IMR-90 (cell line): ENCODE results near the gene MMP25. TPM values are rescaled to one million over a fixed set of nuclear protein-coding genes. Genes with fewer than 3 reads are reported as not detected.

Experiments
- ATAC-seq: fragments of 200-7000 bp; cut with Tn5 transposase; 2 replicates; pipeline ENCODE4 v1.9.1; 2020; ENCODE audit warnings: low read depth, mild to moderate bottlenecking, moderate library complexity
- BruUV-seq: library from RNA; stranded (reverse); fragments of 400-500 nt; replicated peaks from 2 replicates; lab custom pipeline; 2021; lab: Mats Ljungman, UMichigan
- CTCF ChIA-PET: fragments of 300-600 bp; formaldehyde crosslinking; extraction: SDS; loops from one replicate; lab custom pipeline; 2021; ENCODE audit warnings: antibody characterized with exemption; lab: Yijun Ruan, JAX
- POLR2A ChIA-PET: fragments of 300-600 bp; sonication (Branson Sonifier 250); formaldehyde crosslinking; loops from one replicate; lab custom pipeline; 2022; ENCODE audit warnings: antibody characterized with exemption; ENCODE audit not compliant: unreplicated experiment; lab: Charles Lee
- DNase-seq: peaks from one replicate; pipeline ENCODE4 v3.0.0; 2013
- H2AFZ ChIP-seq: replicated peaks from 2 replicates; pipeline ENCODE3; 2013; ENCODE audit warnings: low read length, mild to moderate bottlenecking; ENCODE audit not compliant: poor library complexity
- H2AK5ac ChIP-seq: 2 replicates; pipeline ENCODE4 v1.6.1; 2013; ENCODE audit warnings: low read depth, low read length, inconsistent platforms
- H2AK9ac ChIP-seq: replicated peaks from 2 replicates; pipeline ENCODE3; 2013; ENCODE audit warnings: mild to moderate bottlenecking, low read depth, low read length, moderate library complexity; ENCODE audit not compliant: poor library complexity
- H2BK120ac ChIP-seq: 2 replicates; pipeline ENCODE4 v1.6.1; 2013; ENCODE audit warnings: low read depth, low read length, inconsistent platforms
- H2BK15ac ChIP-seq: 3 replicates; pipeline ENCODE4 v1.6.1; 2013; ENCODE audit warnings: low read depth, low read length, inconsistent platforms
- H2BK20ac ChIP-seq: 2 replicates; pipeline ENCODE4 v1.6.1; 2013; ENCODE audit warnings: low read depth, mild to moderate bottlenecking, inconsistent platforms, low read length, moderate library complexity
- H2BK5ac ChIP-seq: 2 replicates; pipeline ENCODE4 v1.6.1; 2013; ENCODE audit warnings: mild to moderate bottlenecking, low read depth, low read length, inconsistent platforms; ENCODE audit not compliant: poor library complexity, severe bottlenecking
- H3K14ac ChIP-seq: replicated peaks from 2 replicates; pipeline ENCODE4 v1.6.1; 2013; ENCODE audit warnings: low read depth, low read length, inconsistent platforms
- H3K18ac ChIP-seq: 2 replicates; pipeline ENCODE4 v1.6.1; 2013; ENCODE audit warnings: low read depth, low read length, control low read depth
- H3K23ac ChIP-seq: 2 replicates; pipeline ENCODE4 v1.6.1; 2013; ENCODE audit warnings: low read depth, low read length, inconsistent platforms
- H3K27ac ChIP-seq: 2 replicates; pipeline ENCODE4 v1.5.1; 2013; ENCODE audit warnings: mild to moderate bottlenecking, control low read depth, low read length; ENCODE audit not compliant: insufficient read depth
- H3K27me3 ChIP-seq: 2 replicates; pipeline ENCODE4 v1.6.1; 2013; ENCODE audit warnings: low read length; ENCODE audit not compliant: control insufficient read depth, insufficient read depth
- H3K36me3 ChIP-seq: 2 replicates; pipeline ENCODE4 v1.6.1; 2013; ENCODE audit warnings: low read length, mixed read lengths; ENCODE audit not compliant: control insufficient read depth, insufficient read depth
- H3K4ac ChIP-seq: 2 replicates; pipeline ENCODE4 v1.6.1; 2013; ENCODE audit warnings: low read depth, low read length, inconsistent platforms
- H3K4me1 ChIP-seq: 2 replicates; pipeline ENCODE4 v1.6.1; 2013; ENCODE audit warnings: low read length, mixed read lengths; ENCODE audit not compliant: control insufficient read depth, insufficient read depth
- H3K4me2 ChIP-seq: 2 replicates; pipeline ENCODE4 v1.6.1; 2013; ENCODE audit warnings: low read depth, mild to moderate bottlenecking, control low read depth, low read length, moderate library complexity
- H3K4me3 ChIP-seq: 2 replicates; pipeline ENCODE4 v1.5.1; 2013; ENCODE audit warnings: low read depth, mild to moderate bottlenecking, control low read depth, low read length, moderate library complexity; ENCODE audit not compliant: insufficient read depth
- H3K56ac ChIP-seq: 2 replicates; pipeline ENCODE4 v1.6.1; 2013; ENCODE audit warnings: low read length, inconsistent platforms; ENCODE audit not compliant: insufficient read depth; ENCODE audit errors: extremely low read depth
- H3K79me1 ChIP-seq, 2 experiments: 2 replicates each; pipeline ENCODE4 v1.6.1; 2013; ENCODE audit warnings: low read length in 2 of 2, inconsistent platforms in 1 of 2, low read depth in 1 of 2
- H3K9ac ChIP-seq: 2 replicates; pipeline ENCODE4 v1.6.1; 2013; ENCODE audit warnings: low read depth, low read length, control low read depth
- H3K9me1 ChIP-seq: 2 replicates; pipeline ENCODE4 v1.6.1; 2013; ENCODE audit warnings: low read length, inconsistent platforms; ENCODE audit not compliant: insufficient read depth
- H3K9me3 ChIP-seq: 2 replicates; pipeline ENCODE4 v1.6.1; 2013; ENCODE audit warnings: low read length; ENCODE audit not compliant: control insufficient read depth, insufficient read depth
- H4K20me1 ChIP-seq: 2 replicates; pipeline ENCODE4 v1.6.1; 2013; ENCODE audit warnings: low read length, inconsistent platforms; ENCODE audit not compliant: insufficient read depth
- H4K5ac ChIP-seq: 2 replicates; pipeline ENCODE4 v1.6.1; 2013; ENCODE audit warnings: mild to moderate bottlenecking, low read depth, low read length, control low read depth
- H4K8ac ChIP-seq, 2 experiments: 2 replicates each; pipeline ENCODE4 v1.6.1; 2013; ENCODE audit warnings: low read depth in 2 of 2, low read length in 2 of 2, control low read depth in 1 of 2, inconsistent platforms in 1 of 2
- H4K91ac ChIP-seq: 2 replicates; pipeline ENCODE4 v1.6.1; 2013; ENCODE audit warnings: low read depth, low read length, inconsistent platforms; ENCODE audit not compliant: insufficient read depth
- CEBPB ChIP-seq: IDR thresholded peaks from 2 replicates; pipeline ENCODE4 v1.6.1; 2012; ENCODE audit warnings: low read depth, low read length, improper control_type of control experiment
- WGBS, 2 experiments: methylation state at CpG; one replicate each; pipeline versions ENCODE4 v1.1.5 to v1.1.7; 2013; ENCODE audit warnings: missing lambda C conversion rate in 2 of 2; ENCODE audit not compliant: insufficient read length in 1 of 2; ENCODE audit errors: extremely low coverage in 2 of 2; 5-methylcytosine and 5-hydroxymethylcytosine counted together
- dilution Hi-C: fragments of 300-500 bp; cut with HindIII; formaldehyde crosslinking; loops from one replicate; pipeline ENCODE4 v1.14.3; 2018; ENCODE audit warnings: low sequenced_read_pairs; ENCODE audit not compliant: unreplicated experiment
- in situ Hi-C: fragments of 300-500 bp; cut with MboI; formaldehyde crosslinking; loops from 3 replicates; pipeline ENCODE4 v1.14.3; 2019; ENCODE audit warnings: low sequenced_read_pairs, inconsistent platforms, mixed read lengths
- intact Hi-C: fragments of 100-400 bp; cut with micrococcal nuclease; formaldehyde crosslinking; loops from 2 replicates; pipeline ENCODE4 v1.10.0; 2022
- polyA plus RNA-seq, 3 experiments: library from polyadenylated mRNA; depleted of rRNA; stranded (reverse); fragments of >200 nt; gene quantifications; 2 replicates each; pipeline ENCODE4 v1.2.3, GENCODE V29; 2012; ENCODE audit warnings: low replicate concordance in 1 of 3
- total RNA-seq: library from RNA; depleted of rRNA; stranded (reverse); fragments of >200 nt; gene quantifications from 2 replicates; pipeline ENCODE4 v1.2.3, GENCODE V29; 2012

The MMP25 gene
- total and polyA plus RNA-seq, 2 of the 4 experiments (the other 2 are of a cell fraction) = 0.07 TPM; not detected in 1

GRCh38 chr16:3004781-3005284, 41.5 kb upstream of the MMP25 start:
- POLR2A ChIA-PET = no interaction called here
- no TSS peak for BruUV-seq
- Histone ChIP-seq H3K4ac (no peak overlapping the region), H3K18ac (no peak overlapping the region), H2BK5ac (no peak overlapping the region), H4K91ac (no peak overlapping the region), H3K56ac (no peak overlapping the region), H3K4me2 (no peak overlapping the region), H3K27ac (no peak overlapping the region), H3K27me3 (peaks cover 34% of the 10 kb centered on the region; the same call in 1 of the 2 replicates), H2AK9ac (no peak overlapping the region), H2BK15ac (no peak overlapping the region), H2AFZ (no peak overlapping the region), H2BK120ac (no peak overlapping the region), H2BK20ac (no peak overlapping the region), H3K4me3 (no peak overlapping the region), H3K4me1 (peaks cover 3% of the 10 kb centered on the region; the same call in 1 of the 2 replicates), H3K9me3 (no peaks in the 10 kb centered on the region), H4K20me1 (no peaks in the 10 kb centered on the region), H3K36me3 (no peaks in the 10 kb centered on the region), H4K8ac (no peak overlapping the region), H2AK5ac (no peak overlapping the region), H3K14ac (no peak overlapping the region), H4K5ac (no peak overlapping the region), H3K79me1 (no peaks in the 10 kb centered on the region), H3K23ac (no peak overlapping the region), H3K9me1 (no peaks in the 10 kb centered on the region), H3K9ac (no peak overlapping the region)
- ATAC-seq (no peak), DNase-seq (no peak)
- intact Hi-C loops = no loop called here
- dilution Hi-C loops = no loop called here
- in situ Hi-C loops = no loop called here
- 11% methylated on average over 4 of the region's 25 CpGs; no CpG with 5 or more reads in 1 of the 2 experiments for WGBS, 2 experiments
- TF ChIP-seq CEBPB = no peak
- CTCF ChIA-PET = no interaction called here
